ENCODE data around the gene EVC. TPM values are rescaled to one million over a fixed set of nuclear protein-coding genes. Genes with fewer than 3 reads are reported as not detected.
A peak's percentile ranks its signal among the peaks of the same experiment; 100 is the strongest.

Gene EVC
- total and polyA plus RNA-seq, 7 experiments from 2014 or later = 0.37 to 1.5 (median 0.68) TPM; not detected in 2

GRCh38 chr4:5711479-5712184, 631 bp downstream of the EVC start:
- Mint-ChIP-seq H3K9me3 (peaks cover 6 to 32% (median 14%) of the 10 kb centered on the region in 11 donors), H3K4me1 (peaks cover 0 to 17% (median 9%) of the 10 kb centered on the region in 7 donors), H3K4me3 (peak overlapping the region in 3 of 10 donors; percentile 12 to 58 (median 40)), H3K36me3 (peaks cover 0 to 11% (median 1%) of the 10 kb centered on the region in 5 donors), H3K27ac (no peak overlapping the region), H3K27me3 (peaks cover 45 to 58% (median 47%) of the 10 kb centered on the region in 5 donors)
- H3K27me3 ChIP-seq (ENCODE audit: control insufficient read depth in 2 of 2, insufficient read depth in 2 of 2, low read length in 2 of 2) = no peaks in the 10 kb centered on the region
- no peak overlapping the region for H3K27ac ChIP-seq (ENCODE audit: low read depth, low read length)
- H3K9me3 ChIP-seq (ENCODE audit: control insufficient read depth in 2 of 3, low read length in 3 of 3) = peaks cover 0 to 9% (median 0%) of the 10 kb centered on the region in 3 experiments
- no peak for ATAC-seq
- intact Hi-C loops (cut with micrococcal nuclease) = no loop called here
- no peak for DNase-seq
- ChIA-PET POLR2A (no interaction called here), CTCF (no interaction called here)
- H3K4me3 ChIP-seq (ENCODE audit: low read length) = no peak overlapping the region
- no peaks in the 10 kb centered on the region for H3K4me1 ChIP-seq (ENCODE audit: control insufficient read depth in 2 of 2, insufficient read depth in 2 of 2, low read length in 2 of 2)
- H3K36me3 ChIP-seq (ENCODE audit: control insufficient read depth in 2 of 3, insufficient read depth in 3 of 3, low read length in 3 of 3) = no peaks in the 10 kb centered on the region

- intact Hi-C loops (cut with micrococcal nuclease) = no loop called here
- Mint-ChIP-seq H3K36me3 (peaks cover 0 to 11% (median 1%) of the 10 kb centered on the region in 5 donors), H3K4me1 (peaks cover 0 to 12% (median 8%) of the 10 kb centered on the region in 7 donors), H3K27me3 (peaks cover 36 to 49% (median 38%) of the 10 kb centered on the region in 5 donors), H3K9me3 (peaks cover 9 to 38% (median 14%) of the 10 kb centered on the region in 11 donors), H3K27ac (peak overlapping the region in 1 of 9 donors; percentile 34), H3K4me3 (no peak overlapping the region)
- H3K27ac ChIP-seq (ENCODE audit: low read depth, low read length) = no peak overlapping the region
- CTCF ChIA-PET = no interaction called here
- peaks cover 0 to 9% (median 0%) of the 10 kb centered on the region in 3 experiments for H3K9me3 ChIP-seq (ENCODE audit: control insufficient read depth in 2 of 3, low read length in 3 of 3)
- ATAC-seq (no peak), DNase-seq (no peak)
- no peak overlapping the region for H3K4me3 ChIP-seq (ENCODE audit: low read length)
- POLR2A ChIA-PET = no interaction called here
- no peaks in the 10 kb centered on the region for H3K27me3 ChIP-seq (ENCODE audit: control insufficient read depth in 2 of 2, insufficient read depth in 2 of 2, low read length in 2 of 2)
- H3K4me1 ChIP-seq (ENCODE audit: control insufficient read depth in 2 of 2, insufficient read depth in 2 of 2, low read length in 2 of 2) = no peaks in the 10 kb centered on the region
- H3K36me3 ChIP-seq (ENCODE audit: control insufficient read depth in 2 of 3, insufficient read depth in 3 of 3, low read length in 3 of 3) = no peaks in the 10 kb centered on the region
Measured at GRCh38 chr4:5712517-5712916, 1.5 kb downstream of the EVC start.

GRCh38 chr4:5712931-5713330, 1.9 kb downstream of the EVC start:
- peaks cover 32 to 46% (median 37%) of the 10 kb centered on the region in 5 donors for H3K27me3 Mint-ChIP-seq
- no peak overlapping the region for H3K4me3 Mint-ChIP-seq
- Histone ChIP-seq H3K27ac (ENCODE audit: low read depth, low read length) (no peak overlapping the region), H3K4me3 (ENCODE audit: low read length) (no peak overlapping the region), H3K9me3 (ENCODE audit: control insufficient read depth in 2 of 3, low read length in 3 of 3) (peaks cover 0 to 9% (median 0%) of the 10 kb centered on the region in 3 experiments), H3K4me1 (ENCODE audit: control insufficient read depth in 2 of 2, insufficient read depth in 2 of 2, low read length in 2 of 2) (no peaks in the 10 kb centered on the region), H3K36me3 (ENCODE audit: control insufficient read depth in 2 of 3, insufficient read depth in 3 of 3, low read length in 3 of 3) (no peaks in the 10 kb centered on the region), H3K27me3 (ENCODE audit: control insufficient read depth in 2 of 2, insufficient read depth in 2 of 2, low read length in 2 of 2) (no peaks in the 10 kb centered on the region)
- CTCF ChIA-PET = no interaction called here
- H3K36me3 Mint-ChIP-seq = peaks cover 0 to 11% (median 1%) of the 10 kb centered on the region in 5 donors
- H3K27ac Mint-ChIP-seq = no peak overlapping the region
- intact Hi-C loops (cut with micrococcal nuclease) = no loop called here
- ATAC-seq = no peak
- H3K9me3 Mint-ChIP-seq = peaks cover 9 to 41% (median 18%) of the 10 kb centered on the region in 11 donors
- POLR2A ChIA-PET = no interaction called here
- no peak for DNase-seq
- H3K4me1 Mint-ChIP-seq = peaks cover 0 to 9% (median 5%) of the 10 kb centered on the region in 7 donors

GRCh38 chr4:5713861-5714260, 2.9 kb downstream of the EVC start:
- ChIA-PET POLR2A (no interaction called here), CTCF (no interaction called here)
- no peak for ATAC-seq
- H3K27me3 Mint-ChIP-seq = peaks cover 28 to 44% (median 37%) of the 10 kb centered on the region in 5 donors
- DNase-seq = no peak
- Histone ChIP-seq H3K27ac (ENCODE audit: low read depth, low read length) (no peak overlapping the region), H3K36me3 (ENCODE audit: control insufficient read depth in 2 of 3, insufficient read depth in 3 of 3, low read length in 3 of 3) (no peaks in the 10 kb centered on the region), H3K4me3 (ENCODE audit: low read length) (no peak overlapping the region), H3K27me3 (ENCODE audit: control insufficient read depth in 2 of 2, insufficient read depth in 2 of 2, low read length in 2 of 2) (no peaks in the 10 kb centered on the region), H3K9me3 (ENCODE audit: control insufficient read depth in 2 of 3, low read length in 3 of 3) (peaks cover 0 to 9% (median 0%) of the 10 kb centered on the region in 3 experiments), H3K4me1 (ENCODE audit: control insufficient read depth in 2 of 2, insufficient read depth in 2 of 2, low read length in 2 of 2) (no peaks in the 10 kb centered on the region)
- no peak overlapping the region for H3K27ac Mint-ChIP-seq
- intact Hi-C loops (cut with micrococcal nuclease) = no loop called here
- H3K4me3 Mint-ChIP-seq = no peak overlapping the region
- peaks cover 9 to 48% (median 19%) of the 10 kb centered on the region in 11 donors for H3K9me3 Mint-ChIP-seq
- H3K36me3 Mint-ChIP-seq = peaks cover 0 to 11% (median 1%) of the 10 kb centered on the region in 5 donors
- peaks cover 0 to 9% (median 5%) of the 10 kb centered on the region in 7 donors for H3K4me1 Mint-ChIP-seq

GRCh38 chr4:5715357-5715756, 4.4 kb downstream of the EVC start:
- Histone ChIP-seq H3K27ac (ENCODE audit: low read depth, low read length) (no peak overlapping the region), H3K9me3 (ENCODE audit: control insufficient read depth in 2 of 3, low read length in 3 of 3) (peaks cover 0 to 9% (median 0%) of the 10 kb centered on the region in 3 experiments), H3K4me1 (ENCODE audit: control insufficient read depth in 2 of 2, insufficient read depth in 2 of 2, low read length in 2 of 2) (no peaks in the 10 kb centered on the region), H3K27me3 (ENCODE audit: control insufficient read depth in 2 of 2, insufficient read depth in 2 of 2, low read length in 2 of 2) (no peaks in the 10 kb centered on the region), H3K4me3 (ENCODE audit: low read length) (no peak overlapping the region), H3K36me3 (ENCODE audit: control insufficient read depth in 2 of 3, insufficient read depth in 3 of 3, low read length in 3 of 3) (no peaks in the 10 kb centered on the region)
- DNase-seq (no peak), ATAC-seq (no peak)
- peaks cover 0 to 9% (median 4%) of the 10 kb centered on the region in 7 donors for H3K4me1 Mint-ChIP-seq
- intact Hi-C loops (cut with micrococcal nuclease) = no loop called here
- peaks cover 19 to 35% (median 26%) of the 10 kb centered on the region in 5 donors for H3K27me3 Mint-ChIP-seq
- H3K27ac Mint-ChIP-seq = no peak overlapping the region
- POLR2A ChIA-PET = no interaction called here
- CTCF ChIA-PET = no interaction called here
- peaks cover 9 to 52% (median 19%) of the 10 kb centered on the region in 11 donors for H3K9me3 Mint-ChIP-seq
- no peak overlapping the region for H3K4me3 Mint-ChIP-seq
- peaks cover 0 to 11% (median 0%) of the 10 kb centered on the region in 5 donors for H3K36me3 Mint-ChIP-seq

GRCh38 chr4:5716391-5716790, 5.4 kb downstream of the EVC start:
- ChIA-PET CTCF (no interaction called here), POLR2A (no interaction called here)
- Histone ChIP-seq H3K27me3 (ENCODE audit: control insufficient read depth in 2 of 2, insufficient read depth in 2 of 2, low read length in 2 of 2) (no peaks in the 10 kb centered on the region), H3K36me3 (ENCODE audit: control insufficient read depth in 2 of 3, insufficient read depth in 3 of 3, low read length in 3 of 3) (no peaks in the 10 kb centered on the region), H3K9me3 (ENCODE audit: control insufficient read depth in 2 of 3, low read length in 3 of 3) (peaks cover 0 to 9% (median 0%) of the 10 kb centered on the region in 3 experiments), H3K4me3 (ENCODE audit: low read length) (no peak overlapping the region), H3K4me1 (ENCODE audit: control insufficient read depth in 2 of 2, insufficient read depth in 2 of 2, low read length in 2 of 2) (no peaks in the 10 kb centered on the region), H3K27ac (ENCODE audit: low read depth, low read length) (no peak overlapping the region)
- H3K36me3 Mint-ChIP-seq = peaks cover 0 to 11% (median 0%) of the 10 kb centered on the region in 5 donors
- H3K27me3 Mint-ChIP-seq = peaks cover 12 to 29% (median 20%) of the 10 kb centered on the region in 5 donors
- no peak overlapping the region for H3K27ac Mint-ChIP-seq
- H3K4me1 Mint-ChIP-seq = peaks cover 0 to 4% (median 0%) of the 10 kb centered on the region in 7 donors
- peaks cover 9 to 49% (median 19%) of the 10 kb centered on the region in 11 donors for H3K9me3 Mint-ChIP-seq
- no peak for ATAC-seq
- intact Hi-C loops (cut with micrococcal nuclease) = no loop called here
- DNase-seq = no peak
- H3K4me3 Mint-ChIP-seq = no peak overlapping the region
